ENCODE results near the gene PIK3C2G. TPM values are rescaled to one million over a fixed set of nuclear protein-coding genes. Genes with fewer than 3 reads are reported as not detected.

PIK3C2G gene
- total and polyA plus RNA-seq, 4 donors: 4.9 to 40.1 (median 19.4) TPM

DNA sequence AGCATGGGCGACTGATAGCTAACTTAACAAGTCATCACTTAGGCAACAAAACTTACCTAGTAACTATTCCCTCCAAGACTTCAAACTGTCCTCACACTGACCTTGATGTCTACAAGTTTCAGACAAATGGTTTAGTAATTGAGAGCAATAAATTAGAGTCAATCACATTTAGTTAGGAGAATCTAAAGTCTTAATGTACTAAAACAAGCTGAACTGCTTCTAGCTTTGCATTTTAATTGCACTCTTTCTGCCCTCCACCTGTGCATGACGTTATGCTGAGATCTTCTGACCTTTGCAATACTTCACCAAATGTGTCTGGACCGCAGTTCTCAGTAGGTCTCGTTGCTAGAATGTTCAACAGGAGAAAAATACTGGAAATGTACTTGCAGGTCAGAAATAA, 158.0 kb downstream of the PIK3C2G start:
- WGBS: 88% methylated on average over 4 of the region's 4 CpGs

DNA sequence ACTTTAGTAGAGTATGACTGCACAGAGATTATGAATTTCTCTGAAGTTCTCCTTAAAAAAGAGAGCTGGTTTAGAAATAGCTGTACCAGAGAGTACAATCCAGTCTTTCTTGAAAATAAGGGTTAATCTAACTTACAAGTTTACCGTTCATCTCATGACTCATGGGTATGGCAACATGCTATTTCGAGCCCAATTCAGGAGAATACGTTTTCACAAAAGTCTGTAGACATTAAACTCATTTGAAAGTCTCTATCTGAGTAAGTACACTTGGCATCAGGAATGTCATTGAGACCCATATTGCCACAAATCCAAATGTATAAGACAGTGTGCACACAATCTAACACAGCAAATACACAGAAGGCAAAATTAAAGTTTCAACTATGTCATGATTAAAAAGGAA, 160.5 kb downstream of the PIK3C2G start:
- no peak overlapping the region for H3K9ac ChIP-seq (ENCODE audit: low read depth in 1 of 2, low read length in 2 of 2)
- 87% methylated on average over 3 of the region's 3 CpGs for WGBS
- TF ChIP-seq JUND (IDR thresholded peaks at IDR 0.05): no peak
- H3K4me1 ChIP-seq (ENCODE audit: control insufficient read depth in 4 of 4, insufficient read depth in 4 of 4, low read length in 3 of 4): no peaks in the 10 kb centered on the region
- no peak overlapping the region for H3K27ac ChIP-seq (ENCODE audit: low read depth in 1 of 2, low read length in 2 of 2)
- H3K4me3 ChIP-seq (ENCODE audit: low read depth in 1 of 3, low read length in 3 of 3): no peak overlapping the region
- H3K36me3 ChIP-seq (ENCODE audit: control insufficient read depth in 4 of 4, insufficient read depth in 3 of 4, low read depth in 1 of 4, low read length in 3 of 4): peaks cover 0 to 6% (median 2%) of the 10 kb centered on the region in 4 donors
- DNase-seq (ENCODE audit: low spot score): no peak
- no peaks in the 10 kb centered on the region for H3K9me3 ChIP-seq (ENCODE audit: control insufficient read depth in 4 of 4, low read length in 3 of 4)
- no peaks in the 10 kb centered on the region for H3K27me3 ChIP-seq (ENCODE audit: control insufficient read depth in 4 of 4, insufficient read depth in 4 of 4, low read length in 3 of 4)

More for the DNA sequence above, 158.0 kb downstream of the PIK3C2G start:
- no peak overlapping the region for H3K4me3 ChIP-seq (ENCODE audit: low read depth in 1 of 3, low read length in 3 of 3)
- no peak for DNase-seq (ENCODE audit: low spot score)
- no peaks in the 10 kb centered on the region for H3K4me1 ChIP-seq (ENCODE audit: control insufficient read depth in 4 of 4, insufficient read depth in 4 of 4, low read length in 3 of 4)
- H3K27ac ChIP-seq (ENCODE audit: low read depth in 1 of 2, low read length in 2 of 2): no peak overlapping the region
- H3K9ac ChIP-seq (ENCODE audit: low read depth in 1 of 2, low read length in 2 of 2): no peak overlapping the region
- no peaks in the 10 kb centered on the region for H3K27me3 ChIP-seq (ENCODE audit: control insufficient read depth in 4 of 4, insufficient read depth in 4 of 4, low read length in 3 of 4)
- no peak for TF ChIP-seq SP1 (IDR thresholded peaks at IDR 0.05)
- TF ChIP-seq FOXA2 (IDR thresholded peaks at IDR 0.05): no peak
- no peak for TF ChIP-seq GABPA (IDR thresholded peaks at IDR 0.05 in 1 of 2, conservative IDR thresholded peaks at IDR 0.05 in 1 of 2)
- no peak for TF ChIP-seq YY1 (IDR thresholded peaks at IDR 0.05)
- TF ChIP-seq, protein P1, sequence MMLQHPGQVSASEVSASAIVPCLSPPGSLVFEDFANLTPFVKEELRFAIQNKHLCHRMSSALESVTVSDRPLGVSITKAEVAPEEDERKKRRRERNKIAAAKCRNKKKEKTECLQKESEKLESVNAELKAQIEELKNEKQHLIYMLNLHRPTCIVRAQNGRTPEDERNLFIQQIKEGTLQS (IDR thresholded peaks at IDR 0.05): no peak
- no peak for TF ChIP-seq RAD21 (IDR thresholded peaks at IDR 0.05)
- no peak for TF ChIP-seq EGR1 (IDR thresholded peaks at IDR 0.05; ENCODE audit: low read depth in 2 of 2)
- TF ChIP-seq HNF4G (IDR thresholded peaks at IDR 0.05): no peak
- TF ChIP-seq, protein P2, sequence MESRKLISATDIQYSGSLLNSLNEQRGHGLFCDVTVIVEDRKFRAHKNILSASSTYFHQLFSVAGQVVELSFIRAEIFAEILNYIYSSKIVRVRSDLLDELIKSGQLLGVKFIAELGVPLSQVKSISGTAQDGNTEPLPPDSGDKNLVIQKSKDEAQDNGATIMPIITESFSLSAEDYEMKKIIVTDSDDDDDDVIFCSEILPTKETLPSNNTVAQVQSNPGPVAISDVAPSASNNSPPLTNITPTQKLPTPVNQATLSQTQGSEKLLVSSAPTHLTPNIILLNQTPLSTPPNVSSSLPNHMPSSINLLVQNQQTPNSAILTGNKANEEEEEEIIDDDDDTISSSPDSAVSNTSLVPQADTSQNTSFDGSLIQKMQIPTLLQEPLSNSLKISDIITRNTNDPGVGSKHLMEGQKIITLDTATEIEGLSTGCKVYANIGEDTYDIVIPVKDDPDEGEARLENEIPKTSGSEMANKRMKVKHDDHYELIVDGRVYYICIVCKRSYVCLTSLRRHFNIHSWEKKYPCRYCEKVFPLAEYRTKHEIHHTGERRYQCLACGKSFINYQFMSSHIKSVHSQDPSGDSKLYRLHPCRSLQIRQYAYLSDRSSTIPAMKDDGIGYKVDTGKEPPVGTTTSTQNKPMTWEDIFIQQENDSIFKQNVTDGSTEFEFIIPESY (IDR thresholded peaks at IDR 0.05): no peak
- TF ChIP-seq, protein P3, sequence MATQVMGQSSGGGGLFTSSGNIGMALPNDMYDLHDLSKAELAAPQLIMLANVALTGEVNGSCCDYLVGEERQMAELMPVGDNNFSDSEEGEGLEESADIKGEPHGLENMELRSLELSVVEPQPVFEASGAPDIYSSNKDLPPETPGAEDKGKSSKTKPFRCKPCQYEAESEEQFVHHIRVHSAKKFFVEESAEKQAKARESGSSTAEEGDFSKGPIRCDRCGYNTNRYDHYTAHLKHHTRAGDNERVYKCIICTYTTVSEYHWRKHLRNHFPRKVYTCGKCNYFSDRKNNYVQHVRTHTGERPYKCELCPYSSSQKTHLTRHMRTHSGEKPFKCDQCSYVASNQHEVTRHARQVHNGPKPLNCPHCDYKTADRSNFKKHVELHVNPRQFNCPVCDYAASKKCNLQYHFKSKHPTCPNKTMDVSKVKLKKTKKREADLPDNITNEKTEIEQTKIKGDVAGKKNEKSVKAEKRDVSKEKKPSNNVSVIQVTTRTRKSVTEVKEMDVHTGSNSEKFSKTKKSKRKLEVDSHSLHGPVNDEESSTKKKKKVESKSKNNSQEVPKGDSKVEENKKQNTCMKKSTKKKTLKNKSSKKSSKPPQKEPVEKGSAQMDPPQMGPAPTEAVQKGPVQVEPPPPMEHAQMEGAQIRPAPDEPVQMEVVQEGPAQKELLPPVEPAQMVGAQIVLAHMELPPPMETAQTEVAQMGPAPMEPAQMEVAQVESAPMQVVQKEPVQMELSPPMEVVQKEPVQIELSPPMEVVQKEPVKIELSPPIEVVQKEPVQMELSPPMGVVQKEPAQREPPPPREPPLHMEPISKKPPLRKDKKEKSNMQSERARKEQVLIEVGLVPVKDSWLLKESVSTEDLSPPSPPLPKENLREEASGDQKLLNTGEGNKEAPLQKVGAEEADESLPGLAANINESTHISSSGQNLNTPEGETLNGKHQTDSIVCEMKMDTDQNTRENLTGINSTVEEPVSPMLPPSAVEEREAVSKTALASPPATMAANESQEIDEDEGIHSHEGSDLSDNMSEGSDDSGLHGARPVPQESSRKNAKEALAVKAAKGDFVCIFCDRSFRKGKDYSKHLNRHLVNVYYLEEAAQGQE (IDR thresholded peaks at IDR 0.05): no peak
- TF ChIP-seq, protein P4, sequence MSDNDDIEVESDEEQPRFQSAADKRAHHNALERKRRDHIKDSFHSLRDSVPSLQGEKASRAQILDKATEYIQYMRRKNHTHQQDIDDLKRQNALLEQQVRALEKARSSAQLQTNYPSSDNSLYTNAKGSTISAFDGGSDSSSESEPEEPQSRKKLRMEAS (IDR thresholded peaks at IDR 0.05): no peak
- no peak for TF ChIP-seq NR2F2 (IDR thresholded peaks at IDR 0.05)
- TF ChIP-seq JUND (IDR thresholded peaks at IDR 0.05): no peak
- TF ChIP-seq, protein P5, sequence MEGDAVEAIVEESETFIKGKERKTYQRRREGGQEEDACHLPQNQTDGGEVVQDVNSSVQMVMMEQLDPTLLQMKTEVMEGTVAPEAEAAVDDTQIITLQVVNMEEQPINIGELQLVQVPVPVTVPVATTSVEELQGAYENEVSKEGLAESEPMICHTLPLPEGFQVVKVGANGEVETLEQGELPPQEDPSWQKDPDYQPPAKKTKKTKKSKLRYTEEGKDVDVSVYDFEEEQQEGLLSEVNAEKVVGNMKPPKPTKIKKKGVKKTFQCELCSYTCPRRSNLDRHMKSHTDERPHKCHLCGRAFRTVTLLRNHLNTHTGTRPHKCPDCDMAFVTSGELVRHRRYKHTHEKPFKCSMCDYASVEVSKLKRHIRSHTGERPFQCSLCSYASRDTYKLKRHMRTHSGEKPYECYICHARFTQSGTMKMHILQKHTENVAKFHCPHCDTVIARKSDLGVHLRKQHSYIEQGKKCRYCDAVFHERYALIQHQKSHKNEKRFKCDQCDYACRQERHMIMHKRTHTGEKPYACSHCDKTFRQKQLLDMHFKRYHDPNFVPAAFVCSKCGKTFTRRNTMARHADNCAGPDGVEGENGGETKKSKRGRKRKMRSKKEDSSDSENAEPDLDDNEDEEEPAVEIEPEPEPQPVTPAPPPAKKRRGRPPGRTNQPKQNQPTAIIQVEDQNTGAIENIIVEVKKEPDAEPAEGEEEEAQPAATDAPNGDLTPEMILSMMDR (IDR thresholded peaks at IDR 0.05; ENCODE audit: low read depth, low read length, missing input control): no peak
- TF ChIP-seq RXRA (IDR thresholded peaks at IDR 0.05): no peak
- peaks cover 0 to 10% (median 0%) of the 10 kb centered on the region in 4 donors for H3K36me3 ChIP-seq (ENCODE audit: control insufficient read depth in 4 of 4, insufficient read depth in 3 of 4, low read depth in 1 of 4, low read length in 3 of 4)
- no peaks in the 10 kb centered on the region for H3K9me3 ChIP-seq (ENCODE audit: control insufficient read depth in 4 of 4, low read length in 3 of 4)
